HFF-Myc (cell line): ENCODE data around the gene SELENON.

Experiments
- DNase-seq: peaks from one replicate; pipeline ENCODE4 v3.0.0-alpha.2; 2011; ENCODE audit warnings: low read depth; ENCODE audit errors: extremely low read depth
- H3K4me3 ChIP-seq: replicated peaks from 2 replicates; pipeline ENCODE4 v1.5.1; 2011; ENCODE audit warnings: low read depth, mild to moderate bottlenecking, control low read depth, low read length
- TF ChIP-seq, protein P1 (sequence below): IDR thresholded peaks from 2 replicates; pipeline ENCODE4 v1.5.1; 2012; ENCODE audit warnings: mild to moderate bottlenecking, low read depth, low read length, control low read depth; ENCODE audit errors: missing control alignments

The SELENON gene

DNA sequence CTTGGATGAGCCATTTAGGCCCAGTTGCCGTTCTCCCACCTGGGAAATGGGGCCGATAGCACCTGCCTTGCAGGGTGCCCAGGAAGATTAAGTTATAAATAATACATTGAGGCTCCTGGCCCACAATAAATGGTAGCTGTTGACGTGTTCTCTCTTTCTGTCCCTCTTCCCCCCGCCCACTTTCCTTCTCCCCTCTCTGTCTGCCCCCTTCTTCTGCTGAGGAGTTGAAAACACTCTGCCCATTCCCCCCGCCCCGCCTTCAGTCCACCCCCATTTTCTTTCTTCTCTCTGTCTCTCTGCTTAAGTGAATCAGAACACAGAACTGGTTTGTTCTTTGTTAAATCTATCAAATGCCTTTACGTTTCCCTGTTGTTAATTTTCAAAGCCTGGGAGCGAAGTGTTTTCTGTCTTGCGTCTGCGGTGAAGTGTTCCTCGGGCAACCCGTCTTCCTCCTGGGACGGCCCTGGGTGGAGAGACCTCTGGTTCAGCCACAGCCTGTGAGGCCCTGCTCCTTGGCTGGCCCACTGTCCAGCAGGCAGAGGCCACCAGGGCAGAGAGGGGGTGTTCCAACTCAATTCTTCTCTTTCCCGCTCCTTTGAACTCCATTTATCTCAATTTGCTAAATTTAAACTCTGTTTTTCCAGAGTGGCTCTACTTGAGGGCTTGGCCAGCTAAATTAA lies 29.3 kb upstream of the SELENON start:
- TF ChIP-seq, protein P1, sequence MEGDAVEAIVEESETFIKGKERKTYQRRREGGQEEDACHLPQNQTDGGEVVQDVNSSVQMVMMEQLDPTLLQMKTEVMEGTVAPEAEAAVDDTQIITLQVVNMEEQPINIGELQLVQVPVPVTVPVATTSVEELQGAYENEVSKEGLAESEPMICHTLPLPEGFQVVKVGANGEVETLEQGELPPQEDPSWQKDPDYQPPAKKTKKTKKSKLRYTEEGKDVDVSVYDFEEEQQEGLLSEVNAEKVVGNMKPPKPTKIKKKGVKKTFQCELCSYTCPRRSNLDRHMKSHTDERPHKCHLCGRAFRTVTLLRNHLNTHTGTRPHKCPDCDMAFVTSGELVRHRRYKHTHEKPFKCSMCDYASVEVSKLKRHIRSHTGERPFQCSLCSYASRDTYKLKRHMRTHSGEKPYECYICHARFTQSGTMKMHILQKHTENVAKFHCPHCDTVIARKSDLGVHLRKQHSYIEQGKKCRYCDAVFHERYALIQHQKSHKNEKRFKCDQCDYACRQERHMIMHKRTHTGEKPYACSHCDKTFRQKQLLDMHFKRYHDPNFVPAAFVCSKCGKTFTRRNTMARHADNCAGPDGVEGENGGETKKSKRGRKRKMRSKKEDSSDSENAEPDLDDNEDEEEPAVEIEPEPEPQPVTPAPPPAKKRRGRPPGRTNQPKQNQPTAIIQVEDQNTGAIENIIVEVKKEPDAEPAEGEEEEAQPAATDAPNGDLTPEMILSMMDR: no peak

DNA sequence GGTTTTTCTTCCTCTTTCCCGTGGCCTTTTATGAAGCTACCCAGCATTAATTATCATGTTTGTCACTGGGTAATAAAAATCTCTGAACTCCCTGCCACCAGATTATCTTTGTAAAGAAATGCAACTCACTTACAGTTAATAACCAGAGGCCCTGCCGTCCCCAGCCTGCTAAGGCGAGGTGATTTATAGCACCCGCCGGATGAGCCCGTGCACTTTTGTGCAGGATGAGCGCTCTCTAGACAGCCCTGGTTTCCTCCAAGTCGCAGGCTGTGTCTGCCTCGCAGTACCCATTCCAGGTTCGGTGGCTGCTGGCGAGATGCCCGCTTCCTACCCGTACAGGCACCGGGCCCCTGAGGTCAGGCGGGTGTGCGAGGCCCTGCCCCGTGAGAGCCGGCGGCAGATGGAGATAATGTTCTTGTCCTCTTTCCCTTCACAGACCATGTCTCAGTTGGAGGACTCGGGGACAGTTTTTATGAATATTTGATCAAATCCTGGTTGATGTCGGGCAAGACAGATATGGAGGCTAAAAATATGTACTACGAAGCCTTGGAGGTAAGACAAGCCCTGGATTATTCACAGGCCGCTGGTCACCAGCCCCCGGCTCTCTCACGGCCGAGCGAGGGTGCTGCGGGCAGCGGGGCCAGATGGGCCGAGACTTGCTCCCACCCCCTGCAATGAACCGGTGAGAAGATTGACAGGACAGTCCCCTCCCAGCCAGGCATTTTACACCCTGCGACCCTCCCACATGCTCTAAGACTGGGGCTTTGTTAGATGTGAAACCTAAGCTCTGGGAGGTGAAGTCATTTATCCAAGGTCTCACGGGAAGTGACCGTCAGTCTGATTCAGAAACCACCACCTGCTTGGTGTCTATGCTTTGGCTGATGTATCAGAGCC lies 28.5 kb upstream of the SELENON start:
- DNase-seq: no peak
- TF ChIP-seq, protein P1: no peak
- no peak overlapping the region for H3K4me3 ChIP-seq

More for the DNA sequence above, 29.3 kb upstream of the SELENON start:
- H3K4me3 ChIP-seq: no peak overlapping the region
- DNase-seq: no peak

DNA sequence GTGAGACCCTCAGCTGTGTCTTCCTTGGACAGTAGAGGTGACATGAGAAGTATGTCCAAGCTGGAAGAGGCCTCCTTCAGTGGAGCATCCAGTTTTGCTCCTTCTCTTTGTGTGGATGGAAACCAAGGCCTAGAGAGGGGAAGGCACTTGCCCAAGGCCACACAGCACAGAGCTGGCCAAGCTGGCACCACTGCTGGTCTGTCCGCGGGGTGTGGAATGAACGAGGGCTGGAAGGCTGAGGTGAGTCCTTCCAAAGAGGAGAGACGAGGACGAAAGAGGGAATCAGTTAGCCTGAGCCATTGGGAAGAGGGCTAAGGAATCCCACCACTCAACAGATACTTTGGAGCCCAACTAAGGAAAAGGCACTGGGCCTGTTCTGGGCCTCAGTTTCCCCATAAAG lies 27.8 kb upstream of the SELENON start:
- no peak for DNase-seq
- TF ChIP-seq, protein P1: no peak
- no peak overlapping the region for H3K4me3 ChIP-seq

DNA sequence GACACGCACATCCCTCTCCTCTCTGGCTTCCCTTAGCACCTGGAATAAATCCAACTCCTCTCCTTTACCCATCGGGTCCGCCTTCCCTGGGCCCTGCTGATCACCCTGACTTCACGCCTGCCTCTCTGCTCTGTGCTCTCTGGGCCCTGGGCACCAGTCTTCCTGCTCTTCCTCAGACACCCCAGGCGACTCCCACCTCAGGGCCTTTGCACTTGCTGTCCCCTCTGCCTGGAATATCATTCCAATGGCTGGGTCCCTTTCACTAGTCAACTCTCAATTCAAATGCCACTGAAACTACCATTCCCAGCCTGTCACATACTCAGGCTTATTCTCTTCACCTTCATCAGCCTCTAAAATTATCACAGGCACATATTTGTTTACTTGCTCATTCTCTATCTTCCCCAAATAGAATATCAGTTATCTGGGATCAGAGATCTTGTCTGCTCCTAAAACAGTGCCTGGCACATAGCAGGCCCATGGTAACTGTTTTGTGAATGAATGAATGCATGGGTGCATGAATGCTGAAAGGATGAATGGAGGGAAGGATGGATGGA lies 27.2 kb upstream of the SELENON start:
- no peak for DNase-seq
- no peak overlapping the region for H3K4me3 ChIP-seq
- TF ChIP-seq, protein P1: no peak

DNA sequence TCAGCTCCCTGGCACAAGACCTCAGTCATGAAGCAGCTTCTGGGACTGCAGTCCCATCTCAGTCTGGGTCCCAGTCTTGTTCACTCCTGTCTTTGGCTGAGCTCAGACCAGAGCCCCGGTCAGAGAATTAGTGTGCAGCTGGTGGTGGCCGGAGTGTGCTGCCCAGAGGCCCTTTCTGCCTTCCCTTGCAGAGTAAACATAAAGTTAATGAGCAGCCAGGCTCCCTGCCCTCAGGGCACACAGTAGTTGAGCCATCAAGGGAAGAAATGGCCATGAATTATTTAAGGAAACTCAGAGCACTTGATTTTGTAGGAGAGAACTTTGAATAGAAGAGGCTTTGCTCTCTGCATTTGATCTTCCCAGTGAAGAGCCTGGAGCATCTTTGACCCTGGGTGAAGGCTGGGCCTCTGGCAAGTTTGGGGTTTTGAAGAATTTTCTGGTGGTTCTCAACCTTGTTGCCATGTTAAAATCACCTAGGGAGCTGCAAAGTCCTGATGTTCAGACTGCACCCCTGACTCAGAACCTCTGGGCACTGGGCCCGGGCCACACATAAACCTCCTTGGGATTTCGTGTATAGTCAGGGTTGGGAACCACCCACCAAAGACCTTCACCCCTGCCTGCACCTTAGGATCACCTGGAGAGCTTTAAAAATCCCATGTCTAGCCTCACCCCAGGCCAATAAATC lies 26.4 kb upstream of the SELENON start:
- DNase-seq: no peak
- H3K4me3 ChIP-seq: no peak overlapping the region
- TF ChIP-seq, protein P1: no peak

DNA sequence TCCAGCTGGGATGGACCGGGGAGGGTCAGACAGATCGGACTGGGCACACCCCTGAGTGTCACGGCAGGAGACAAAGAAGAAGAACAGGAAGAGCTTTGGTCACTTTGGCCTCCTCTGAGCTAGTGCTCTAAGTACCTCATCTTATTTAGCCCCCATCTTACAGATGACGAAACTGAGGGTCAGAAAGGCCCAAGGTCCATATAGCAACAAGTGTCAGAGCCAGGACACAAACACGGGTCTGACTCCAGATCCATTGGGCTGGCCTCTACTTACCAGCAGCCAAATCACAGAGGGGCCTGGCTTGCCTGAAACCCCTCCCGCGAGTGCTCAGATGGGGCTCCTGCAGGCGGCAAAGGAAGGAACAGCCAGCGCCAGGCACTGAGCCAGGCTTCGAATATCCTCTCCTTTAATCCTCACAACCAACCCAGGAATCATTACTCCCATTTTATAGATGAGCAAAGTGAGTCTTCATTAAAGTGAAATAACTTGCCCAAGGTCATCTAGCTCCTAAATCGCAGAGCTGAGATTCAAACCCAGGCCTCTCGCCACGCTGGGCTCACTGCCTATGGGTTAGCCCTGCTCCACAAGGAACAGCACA lies 25.7 kb upstream of the SELENON start:
- no peak overlapping the region for H3K4me3 ChIP-seq
- TF ChIP-seq, protein P1: no peak
- DNase-seq: no peak
